ENCODE data around the gene IL20. TPM values are rescaled to one million over a fixed set of nuclear protein-coding genes. Genes with fewer than 3 reads are reported as not detected.

Gene IL20
- polyA plus RNA-seq, 1 donor (not counting 4 experiments of a cell fraction or from before 2014, with no cell fraction given), result 4.7 TPM

- DNase-seq (ENCODE audit: low read depth, low spot score) (no peak), FAIRE-seq (no peak)
- Histone ChIP-seq H3K9me3 (ENCODE audit: control insufficient read depth, low read depth, low read length) (no peaks in the 10 kb centered on the region), H3K79me2 (ENCODE audit: control insufficient read depth, insufficient read depth, low read length) (no peaks in the 10 kb centered on the region), H3K9me1 (ENCODE audit: control insufficient read depth, extremely low read depth, insufficient read depth, low read length) (no peaks in the 10 kb centered on the region), H3K9ac (ENCODE audit: control insufficient read depth, extremely low read depth, insufficient read depth, low read length) (peak within 1 kb of the TSS; percentile 69), H2AFZ (ENCODE audit: control insufficient read depth, low read length) (peak within 1 kb of the TSS; percentile 52), H3K4me2 (ENCODE audit: control insufficient read depth, extremely low read depth, insufficient read depth, low read depth, low read length) (peak within 1 kb of the TSS; percentile 57), H3K4me3 (ENCODE audit: control insufficient read depth in 2 of 3, extremely low read depth in 1 of 3, insufficient read depth in 2 of 3, low read depth in 1 of 3, low read length in 3 of 3) (no peak within 1 kb of the TSS), H3K27me3 (ENCODE audit: control insufficient read depth, extremely low read depth, insufficient read depth, low read length) (no peaks in the 10 kb centered on the region), H3K27ac (ENCODE audit: control insufficient read depth, insufficient read depth, low read length) (peak within 1 kb of the TSS; percentile 98), H3K4me1 (ENCODE audit: control insufficient read depth, extremely low read depth, insufficient read depth, low read length) (peaks cover 64% of the 10 kb centered on the region), H4K20me1 (ENCODE audit: control insufficient read depth, extremely low read depth, insufficient read depth, low read length) (no peaks in the 10 kb centered on the region), H3K36me3 (ENCODE audit: control insufficient read depth in 2 of 2, extremely low read depth in 1 of 2, insufficient read depth in 2 of 2, low read length in 2 of 2) (no peaks in the 10 kb centered on the region)
- TF ChIP-seq EZH2 (IDR thresholded peaks at IDR 0.05; ENCODE audit: low read length), result no peak
- TF ChIP-seq, protein P1, sequence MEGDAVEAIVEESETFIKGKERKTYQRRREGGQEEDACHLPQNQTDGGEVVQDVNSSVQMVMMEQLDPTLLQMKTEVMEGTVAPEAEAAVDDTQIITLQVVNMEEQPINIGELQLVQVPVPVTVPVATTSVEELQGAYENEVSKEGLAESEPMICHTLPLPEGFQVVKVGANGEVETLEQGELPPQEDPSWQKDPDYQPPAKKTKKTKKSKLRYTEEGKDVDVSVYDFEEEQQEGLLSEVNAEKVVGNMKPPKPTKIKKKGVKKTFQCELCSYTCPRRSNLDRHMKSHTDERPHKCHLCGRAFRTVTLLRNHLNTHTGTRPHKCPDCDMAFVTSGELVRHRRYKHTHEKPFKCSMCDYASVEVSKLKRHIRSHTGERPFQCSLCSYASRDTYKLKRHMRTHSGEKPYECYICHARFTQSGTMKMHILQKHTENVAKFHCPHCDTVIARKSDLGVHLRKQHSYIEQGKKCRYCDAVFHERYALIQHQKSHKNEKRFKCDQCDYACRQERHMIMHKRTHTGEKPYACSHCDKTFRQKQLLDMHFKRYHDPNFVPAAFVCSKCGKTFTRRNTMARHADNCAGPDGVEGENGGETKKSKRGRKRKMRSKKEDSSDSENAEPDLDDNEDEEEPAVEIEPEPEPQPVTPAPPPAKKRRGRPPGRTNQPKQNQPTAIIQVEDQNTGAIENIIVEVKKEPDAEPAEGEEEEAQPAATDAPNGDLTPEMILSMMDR (optimal IDR thresholded peaks at IDR 0.05 in 1 of 3, IDR thresholded peaks at IDR 0.05 in 1 of 3, conservative IDR thresholded peaks at IDR 0.05 in 1 of 3; ENCODE audit: extremely low read depth in 1 of 3, insufficient read depth in 2 of 3, low read length in 3 of 3), result no peak
- dilution Hi-C loops (cut with MboI; ENCODE audit: extremely low pct_ligation_motif_present, low sequenced_read_pairs), result no loop called here
Measured at GRCh38 chr1:206897175-206897574, 31.8 kb downstream of the IL20 start, which contains the start of gene IL24. IL24 (plus strand) TSS chr1:206897443; CDS start chr1:206897833, 390 bp downstream.

- Histone ChIP-seq H2AFZ (ENCODE audit: control insufficient read depth, low read length) (peak overlapping the region; percentile 52), H3K4me1 (ENCODE audit: control insufficient read depth, extremely low read depth, insufficient read depth, low read length) (peaks cover 52% of the 10 kb centered on the region), H3K9me1 (ENCODE audit: control insufficient read depth, extremely low read depth, insufficient read depth, low read length) (no peaks in the 10 kb centered on the region), H3K36me3 (ENCODE audit: control insufficient read depth in 2 of 2, extremely low read depth in 1 of 2, insufficient read depth in 2 of 2, low read length in 2 of 2) (peaks cover 0 to 4% of the 10 kb centered on the region in 2 experiments), H3K4me2 (ENCODE audit: control insufficient read depth, extremely low read depth, insufficient read depth, low read depth, low read length) (peak overlapping the region; percentile 49), H4K20me1 (ENCODE audit: control insufficient read depth, extremely low read depth, insufficient read depth, low read length) (no peaks in the 10 kb centered on the region), H3K9me3 (ENCODE audit: control insufficient read depth, low read depth, low read length) (no peaks in the 10 kb centered on the region), H3K4me3 (ENCODE audit: control insufficient read depth in 2 of 3, extremely low read depth in 1 of 3, insufficient read depth in 2 of 3, low read depth in 1 of 3, low read length in 3 of 3) (no peak overlapping the region), H3K79me2 (ENCODE audit: control insufficient read depth, insufficient read depth, low read length) (no peaks in the 10 kb centered on the region), H3K9ac (ENCODE audit: control insufficient read depth, extremely low read depth, insufficient read depth, low read length) (peak overlapping the region; percentile 38), H3K27ac (ENCODE audit: control insufficient read depth, insufficient read depth, low read length) (peak overlapping the region; percentile 51), H3K27me3 (ENCODE audit: control insufficient read depth, extremely low read depth, insufficient read depth, low read length) (no peaks in the 10 kb centered on the region)
- peak; percentile 77 for FAIRE-seq
- dilution Hi-C loops (cut with MboI; ENCODE audit: extremely low pct_ligation_motif_present, low sequenced_read_pairs), result no loop called here
- TF ChIP-seq, protein P1 (optimal IDR thresholded peaks at IDR 0.05 in 1 of 3, IDR thresholded peaks at IDR 0.05 in 1 of 3, conservative IDR thresholded peaks at IDR 0.05 in 1 of 3; ENCODE audit: extremely low read depth in 1 of 3, insufficient read depth in 2 of 3, low read length in 3 of 3), result no peak
- no peak for TF ChIP-seq EZH2 (IDR thresholded peaks at IDR 0.05; ENCODE audit: low read length)
- DNase-seq (ENCODE audit: low read depth, low spot score), result no peak
Measured at GRCh38 chr1:206898089-206898914, 32.9 kb downstream of the IL20 start.

Measured in keratinocyte (primary cell).